ENCODE data around the gene SETD5.

The SETD5 gene

DNA sequence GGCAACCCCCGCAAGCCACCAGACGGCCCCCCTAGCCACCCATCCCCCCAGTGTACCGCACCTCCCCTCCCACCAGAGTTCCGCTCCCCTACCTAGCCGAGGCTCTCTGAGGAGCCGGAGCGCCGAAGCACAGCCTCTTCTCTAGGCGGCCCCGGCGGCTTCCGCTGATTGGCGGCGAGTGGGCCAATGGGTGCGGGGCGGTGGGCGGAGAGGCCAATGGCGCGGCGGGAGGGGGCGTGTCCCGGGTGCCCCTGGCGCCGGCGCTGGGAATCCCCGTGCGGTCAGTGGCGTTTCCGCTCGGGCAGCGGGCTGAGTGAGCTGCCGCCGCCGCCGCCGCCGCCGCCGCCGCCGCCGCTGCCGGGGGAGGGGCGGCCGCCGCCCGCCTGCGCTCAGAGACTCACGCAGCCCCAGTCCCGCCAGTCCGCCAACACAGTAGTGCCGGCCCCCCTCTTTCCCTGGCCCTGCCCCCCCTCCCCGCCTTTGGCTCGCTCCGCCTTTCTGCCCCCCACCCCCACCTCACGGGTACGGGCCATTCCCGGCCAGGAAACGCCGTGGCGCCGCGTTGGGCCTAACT, at the start of gene SETD5:
TSS of gene SETD5 (plus strand) at position 284 of the 574 bp plus-strand sequence. CDS start 31,324 bp downstream, outside the sequence.
- Histone ChIP-seq H3K9ac (ENCODE audit: low read depth, low read length) (peak within 1 kb of the TSS; percentile 98), H3K4me1 (ENCODE audit: control insufficient read depth, insufficient read depth, low read length) (peaks cover 32% of the 10 kb centered on the region), H3K9me3 (ENCODE audit: control insufficient read depth, insufficient read depth, low read length) (no peaks in the 10 kb centered on the region), H3K27me3 (ENCODE audit: control insufficient read depth, insufficient read depth, low read length) (no peaks in the 10 kb centered on the region), H3K36me3 (ENCODE audit: control insufficient read depth, insufficient read depth, low read length) (peaks cover 30% of the 10 kb centered on the region), H3K27ac (ENCODE audit: low read depth, low read length) (peak within 1 kb of the TSS; percentile 100), H3K4me3 (ENCODE audit: low read depth, low read length) (peak within 1 kb of the TSS; percentile 96)

DNA sequence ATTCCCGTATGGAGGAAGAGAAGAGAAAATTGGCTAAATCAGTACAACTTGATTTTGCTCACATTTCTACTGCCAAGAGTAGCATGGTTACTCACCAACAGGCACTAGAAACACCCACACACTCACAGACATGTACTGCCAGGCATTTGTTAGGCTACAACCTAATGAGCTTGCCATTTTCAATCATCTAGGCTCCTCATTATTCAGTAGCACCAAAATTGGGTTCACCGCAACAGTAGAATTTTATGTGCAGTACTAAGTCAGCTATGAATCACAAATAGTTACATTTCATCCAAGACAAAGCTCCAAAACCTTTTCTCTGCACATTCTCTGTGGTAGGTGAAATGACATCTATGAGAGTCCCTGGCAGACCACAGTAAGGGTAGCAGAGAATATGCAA, 49.5 kb upstream of the SETD5 start:
- H3K9ac ChIP-seq (ENCODE audit: low read depth, low read length) = no peak overlapping the region
- peaks cover 28% of the 10 kb centered on the region for H3K4me1 ChIP-seq (ENCODE audit: control insufficient read depth, insufficient read depth, low read length)
- H3K27me3 ChIP-seq (ENCODE audit: control insufficient read depth, insufficient read depth, low read length) = no peaks in the 10 kb centered on the region
- H3K9me3 ChIP-seq (ENCODE audit: control insufficient read depth, insufficient read depth, low read length) = no peaks in the 10 kb centered on the region
- no peak overlapping the region for H3K27ac ChIP-seq (ENCODE audit: low read depth, low read length)
- no peak overlapping the region for H3K4me3 ChIP-seq (ENCODE audit: low read depth, low read length)
- H3K36me3 ChIP-seq (ENCODE audit: control insufficient read depth, insufficient read depth, low read length) = 0 out of 2 replicates have a peak, but pooled peaks cover 3% of the 10 kb centered on the region

DNA sequence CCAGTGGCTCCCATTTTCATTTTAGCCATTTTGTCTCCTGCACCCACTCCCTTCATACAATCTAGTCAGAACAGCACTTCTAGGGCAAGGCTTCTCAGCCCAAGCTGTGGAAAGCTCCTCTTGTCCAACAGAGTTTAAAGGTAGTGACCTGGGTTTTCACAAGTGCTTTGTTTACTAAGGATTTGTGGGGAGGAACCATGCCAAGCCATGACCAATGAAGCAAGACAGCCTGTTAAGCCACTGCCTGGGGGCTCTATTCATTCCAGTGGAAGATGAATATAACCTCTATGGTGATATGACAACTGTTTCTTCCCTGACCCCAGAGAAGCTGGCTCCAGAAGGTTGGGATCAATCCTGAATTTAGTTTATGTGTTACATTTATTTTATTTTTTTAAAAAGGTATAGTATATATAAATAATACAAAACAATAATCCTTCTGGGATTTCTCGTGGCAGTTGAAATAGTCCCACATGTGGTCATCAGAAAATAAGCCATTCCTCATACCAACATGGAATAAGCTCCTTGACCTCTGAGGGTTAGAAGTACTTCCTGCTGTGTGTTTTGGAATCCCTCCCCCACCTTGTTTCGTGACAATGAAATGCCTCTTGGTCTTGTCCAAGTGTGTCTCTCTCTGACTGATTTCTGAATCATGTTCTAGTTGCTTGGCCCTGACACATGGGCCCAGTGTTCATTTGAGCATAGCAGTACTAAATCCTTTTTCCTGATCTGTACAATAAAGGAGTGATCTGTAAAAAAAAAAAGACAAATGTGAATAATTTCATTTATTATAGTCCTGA, 47.9 kb upstream of the SETD5 start:
- H3K9ac ChIP-seq (ENCODE audit: low read depth, low read length) = no peak overlapping the region
- H3K4me3 ChIP-seq (ENCODE audit: low read depth, low read length) = no peak overlapping the region
- no peak overlapping the region for H3K27ac ChIP-seq (ENCODE audit: low read depth, low read length)
- peaks cover 30% of the 10 kb centered on the region for H3K4me1 ChIP-seq (ENCODE audit: control insufficient read depth, insufficient read depth, low read length)
- 0 out of 2 replicates have a peak, but pooled peaks cover 3% of the 10 kb centered on the region for H3K36me3 ChIP-seq (ENCODE audit: control insufficient read depth, insufficient read depth, low read length)
- H3K27me3 ChIP-seq (ENCODE audit: control insufficient read depth, insufficient read depth, low read length) = no peaks in the 10 kb centered on the region
- no peaks in the 10 kb centered on the region for H3K9me3 ChIP-seq (ENCODE audit: control insufficient read depth, insufficient read depth, low read length)

DNA sequence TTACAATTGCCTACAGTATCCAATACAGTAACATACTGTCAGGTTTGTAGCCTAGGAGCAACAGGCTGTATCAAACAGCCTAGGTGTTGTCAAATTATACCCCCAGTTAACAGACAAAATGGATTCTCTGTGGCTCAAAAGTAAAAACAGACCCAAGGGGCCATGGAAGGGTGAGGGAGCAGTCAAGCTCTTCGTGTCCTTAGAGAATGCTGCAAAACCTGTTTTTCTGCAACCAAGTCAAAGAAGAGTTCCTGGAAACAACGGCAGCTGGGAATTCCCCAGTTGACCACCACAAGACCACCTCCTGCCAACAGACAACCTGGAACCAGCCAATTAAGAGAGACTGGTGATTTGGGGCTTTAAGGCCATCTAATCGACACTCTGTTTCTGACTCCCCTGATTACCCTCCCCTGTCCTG, 45.7 kb upstream of the SETD5 start:
- H3K4me1 ChIP-seq (ENCODE audit: control insufficient read depth, insufficient read depth, low read length) = peaks cover 30% of the 10 kb centered on the region
- no peak overlapping the region for H3K4me3 ChIP-seq (ENCODE audit: low read depth, low read length)
- peak overlapping the region; percentile 5; the same call in 1 of the 2 replicates for H3K9ac ChIP-seq (ENCODE audit: low read depth, low read length)
- H3K27ac ChIP-seq (ENCODE audit: low read depth, low read length) = peak overlapping the region; percentile 52
- no peaks in the 10 kb centered on the region for H3K9me3 ChIP-seq (ENCODE audit: control insufficient read depth, insufficient read depth, low read length)
- 0 out of 2 replicates have a peak, but pooled peaks cover 3% of the 10 kb centered on the region for H3K36me3 ChIP-seq (ENCODE audit: control insufficient read depth, insufficient read depth, low read length)
- no peaks in the 10 kb centered on the region for H3K27me3 ChIP-seq (ENCODE audit: control insufficient read depth, insufficient read depth, low read length)

- H3K9me3 ChIP-seq (ENCODE audit: control insufficient read depth, insufficient read depth, low read length) = no peaks in the 10 kb centered on the region
- H3K27me3 ChIP-seq (ENCODE audit: control insufficient read depth, insufficient read depth, low read length) = no peaks in the 10 kb centered on the region
- 0 out of 2 replicates have a peak, but pooled peaks cover 3% of the 10 kb centered on the region for H3K36me3 ChIP-seq (ENCODE audit: control insufficient read depth, insufficient read depth, low read length)
- no peak overlapping the region for H3K4me3 ChIP-seq (ENCODE audit: low read depth, low read length)
- H3K4me1 ChIP-seq (ENCODE audit: control insufficient read depth, insufficient read depth, low read length) = peaks cover 30% of the 10 kb centered on the region
- H3K27ac ChIP-seq (ENCODE audit: low read depth, low read length) = peak overlapping the region; percentile 66
- H3K9ac ChIP-seq (ENCODE audit: low read depth, low read length) = no peak overlapping the region
Measured at GRCh38 chr3:9352917-9353752, 44.3 kb upstream of the SETD5 start.

- H3K9ac ChIP-seq (ENCODE audit: low read depth, low read length) = no peak overlapping the region
Measured at GRCh38 chr3:9361691-9362388, 35.6 kb upstream of the SETD5 start.

DNA sequence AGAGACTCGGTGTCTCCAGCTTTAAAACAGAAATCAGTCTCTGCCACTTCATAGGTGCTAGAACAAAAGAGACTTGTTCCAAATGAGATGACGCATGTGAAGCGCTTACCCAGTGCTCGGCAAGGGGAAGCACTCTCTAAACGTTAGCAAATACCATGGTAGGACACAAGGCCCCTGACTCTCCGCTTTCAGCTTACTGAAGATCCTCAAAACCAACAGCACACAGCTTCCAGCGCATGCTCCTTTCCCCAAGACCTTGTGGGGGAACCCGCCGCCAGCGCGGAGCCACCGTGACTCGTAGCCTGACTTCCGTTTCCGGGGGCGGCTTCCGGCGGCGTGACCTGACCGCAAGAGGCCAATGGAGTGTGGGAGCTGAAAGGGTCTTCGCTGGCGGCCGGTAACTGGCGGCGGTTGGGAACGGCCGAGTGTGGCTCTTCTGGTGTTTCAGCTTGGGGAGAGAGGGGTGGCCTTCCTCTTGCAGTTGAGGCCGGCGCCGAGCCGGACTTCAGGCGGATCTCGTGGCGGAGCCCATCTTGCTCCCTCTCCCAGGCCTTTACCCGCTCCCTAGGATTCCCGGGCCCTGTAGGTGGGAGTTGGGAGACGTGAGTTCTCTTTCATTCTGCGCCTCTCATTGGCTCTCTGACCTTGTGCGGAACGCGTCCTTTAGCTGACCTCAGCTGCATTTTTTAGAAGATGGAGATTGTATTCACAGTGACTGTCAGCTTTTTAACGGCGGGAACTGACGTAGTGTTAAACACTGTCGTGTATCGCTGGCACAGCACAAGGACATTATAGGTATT, 34.5 kb upstream of the SETD5 start, which contains the start of gene THUMPD3:
TSS of gene THUMPD3 (plus strand) at position 324 of the 800 bp plus-strand sequence. CDS start 2,015 bp downstream, outside the sequence.
- Histone ChIP-seq H3K27me3 (ENCODE audit: control insufficient read depth, insufficient read depth, low read length) (no peaks in the 10 kb centered on the region), H3K36me3 (ENCODE audit: control insufficient read depth, insufficient read depth, low read length) (peaks cover 34% of the 10 kb centered on the region)

More at GRCh38 chr3:9361691-9362388, 35.6 kb upstream of the SETD5 start:
- no peaks in the 10 kb centered on the region for H3K4me1 ChIP-seq (ENCODE audit: control insufficient read depth, insufficient read depth, low read length)
- H3K36me3 ChIP-seq (ENCODE audit: control insufficient read depth, insufficient read depth, low read length) = peaks cover 24% of the 10 kb centered on the region
- no peaks in the 10 kb centered on the region for H3K27me3 ChIP-seq (ENCODE audit: control insufficient read depth, insufficient read depth, low read length)
- peak overlapping the region; percentile 77 for H3K4me3 ChIP-seq (ENCODE audit: low read depth, low read length)
- no peaks in the 10 kb centered on the region for H3K9me3 ChIP-seq (ENCODE audit: control insufficient read depth, insufficient read depth, low read length)
- no peak overlapping the region for H3K27ac ChIP-seq (ENCODE audit: low read depth, low read length)

DNA sequence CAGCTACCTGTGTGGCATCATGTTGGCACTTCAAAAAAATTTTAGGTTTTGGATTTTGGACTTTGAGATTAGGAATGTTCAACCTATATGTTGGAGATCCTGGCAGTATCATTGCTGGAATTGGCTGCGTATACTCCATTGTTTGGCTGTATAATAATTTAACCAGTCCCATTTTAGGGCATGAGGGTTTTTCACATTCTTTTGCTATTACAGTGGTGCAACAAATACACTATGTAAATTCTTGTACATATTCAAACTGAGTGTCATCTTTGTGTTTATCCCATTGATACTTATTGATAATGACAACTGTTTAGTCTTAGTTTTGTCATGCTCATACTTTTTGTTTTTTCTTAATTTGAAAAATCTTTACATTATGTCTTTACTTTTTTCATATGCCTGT, 27.9 kb upstream of the SETD5 start:
- Histone ChIP-seq H3K27me3 (ENCODE audit: control insufficient read depth, insufficient read depth, low read length) (no peaks in the 10 kb centered on the region), H3K36me3 (ENCODE audit: control insufficient read depth, insufficient read depth, low read length) (peaks cover 96% of the 10 kb centered on the region), H3K27ac (ENCODE audit: low read depth, low read length) (no peak overlapping the region), H3K4me1 (ENCODE audit: control insufficient read depth, insufficient read depth, low read length) (no peaks in the 10 kb centered on the region), H3K4me3 (ENCODE audit: low read depth, low read length) (no peak overlapping the region), H3K9me3 (ENCODE audit: control insufficient read depth, insufficient read depth, low read length) (no peaks in the 10 kb centered on the region), H3K9ac (ENCODE audit: low read depth, low read length) (no peak overlapping the region)

More for the DNA sequence above, 34.5 kb upstream of the SETD5 start, which contains the start of gene THUMPD3:
- Histone ChIP-seq H3K4me3 (ENCODE audit: low read depth, low read length) (peak within 1 kb of the TSS; percentile 77), H3K4me1 (ENCODE audit: control insufficient read depth, insufficient read depth, low read length) (no peaks in the 10 kb centered on the region), H3K9me3 (ENCODE audit: control insufficient read depth, insufficient read depth, low read length) (no peaks in the 10 kb centered on the region), H3K27ac (ENCODE audit: low read depth, low read length) (peak within 1 kb of the TSS; percentile 98), H3K9ac (ENCODE audit: low read depth, low read length) (peak within 1 kb of the TSS; percentile 89)

- Histone ChIP-seq H3K9me3 (ENCODE audit: control insufficient read depth, insufficient read depth, low read length) (no peaks in the 10 kb centered on the region), H3K4me1 (ENCODE audit: control insufficient read depth, insufficient read depth, low read length) (no peaks in the 10 kb centered on the region), H3K4me3 (ENCODE audit: low read depth, low read length) (no peak overlapping the region), H3K36me3 (ENCODE audit: control insufficient read depth, insufficient read depth, low read length) (peaks cover 98% of the 10 kb centered on the region), H3K27ac (ENCODE audit: low read depth, low read length) (no peak overlapping the region), H3K9ac (ENCODE audit: low read depth, low read length) (no peak overlapping the region), H3K27me3 (ENCODE audit: control insufficient read depth, insufficient read depth, low read length) (no peaks in the 10 kb centered on the region)
Measured at GRCh38 chr3:9373465-9373864, 23.9 kb upstream of the SETD5 start.

All from HUES48 (cell line).